ENCODE data around the gene PTK6.

GRCh38 chr20:63493563-63494020 is 43.6 kb downstream of the PTK6 start:
- TF ChIP-seq CTCF (IDR thresholded peaks at IDR 0.05) (no peak), POLR2A (IDR thresholded peaks at IDR 0.05) (no peak), POLR2AphosphoS5 (IDR thresholded peaks at IDR 0.05) (no peak)

All from sigmoid colon (tissue), 4 donors.